GM23338 (cell line): ENCODE data around the gene SCAPER.

Experiments used
- CTCF ChIP-seq, 2 experiments: fragments of 200-600 bp in 1 of 2; sonication (generic) in 1 of 2; conservative IDR thresholded peaks; 2 replicates each; pipeline versions ENCODE4 v1.5.1 to v1.6.1; 2016 to 2017; ENCODE audit warnings: antibody characterized with exemption in 2 of 2, low read depth in 2 of 2, mild to moderate bottlenecking in 2 of 2, moderate library complexity in 1 of 2
- EZH2 ChIP-seq: fragments of 200-600 bp; sonication (generic); IDR thresholded peaks from one replicate; pipeline ENCODE4 v1.8.0; 2017; ENCODE audit warnings: antibody characterized with exemption, mild to moderate bottlenecking, low read depth; ENCODE audit not compliant: unreplicated experiment
- POLR2AphosphoS5 ChIP-seq: IDR thresholded peaks from 2 replicates; pipeline ENCODE4 v1.6.1; 2016; ENCODE audit warnings: antibody characterized with exemption, low read depth
- REST ChIP-seq: IDR thresholded peaks from one replicate; pipeline ENCODE4 v1.6.1; 2018; ENCODE audit warnings: antibody characterized with exemption; ENCODE audit not compliant: unreplicated experiment

DNA sequence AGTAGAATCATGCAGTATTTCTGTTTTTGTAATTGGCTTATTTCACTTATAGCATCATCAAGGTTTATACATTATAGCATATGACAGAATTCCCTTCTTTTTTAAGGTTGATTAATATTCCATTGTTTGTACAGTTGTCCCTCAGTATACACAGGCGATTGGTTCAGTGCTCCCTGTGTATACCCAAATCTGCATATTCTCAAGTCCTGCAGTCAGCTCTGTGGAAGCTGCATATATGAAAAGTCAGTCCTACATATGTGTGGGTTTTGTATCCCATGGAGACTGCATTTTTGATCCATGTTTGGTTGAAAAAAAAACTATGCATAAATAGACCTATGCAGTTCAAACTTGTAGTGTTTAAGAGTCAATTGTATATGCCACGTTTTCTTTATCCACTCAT, 440.9 kb downstream of the SCAPER start:
- no peak for TF ChIP-seq CTCF (conservative IDR thresholded peaks at IDR 0.05; ENCODE audit: low read depth in 2 of 2)
- no peak for TF ChIP-seq POLR2AphosphoS5
- TF ChIP-seq EZH2: no peak
- TF ChIP-seq REST: no peak
